ENCODE data around the gene TNRC6A. TPM values are rescaled to one million over a fixed set of nuclear protein-coding genes. Genes with fewer than 3 reads are reported as not detected.

Gene TNRC6A
- total RNA-seq (ENCODE audit: low replicate concordance): 23.1 and 38.6 TPM in 2 replicates

DNA sequence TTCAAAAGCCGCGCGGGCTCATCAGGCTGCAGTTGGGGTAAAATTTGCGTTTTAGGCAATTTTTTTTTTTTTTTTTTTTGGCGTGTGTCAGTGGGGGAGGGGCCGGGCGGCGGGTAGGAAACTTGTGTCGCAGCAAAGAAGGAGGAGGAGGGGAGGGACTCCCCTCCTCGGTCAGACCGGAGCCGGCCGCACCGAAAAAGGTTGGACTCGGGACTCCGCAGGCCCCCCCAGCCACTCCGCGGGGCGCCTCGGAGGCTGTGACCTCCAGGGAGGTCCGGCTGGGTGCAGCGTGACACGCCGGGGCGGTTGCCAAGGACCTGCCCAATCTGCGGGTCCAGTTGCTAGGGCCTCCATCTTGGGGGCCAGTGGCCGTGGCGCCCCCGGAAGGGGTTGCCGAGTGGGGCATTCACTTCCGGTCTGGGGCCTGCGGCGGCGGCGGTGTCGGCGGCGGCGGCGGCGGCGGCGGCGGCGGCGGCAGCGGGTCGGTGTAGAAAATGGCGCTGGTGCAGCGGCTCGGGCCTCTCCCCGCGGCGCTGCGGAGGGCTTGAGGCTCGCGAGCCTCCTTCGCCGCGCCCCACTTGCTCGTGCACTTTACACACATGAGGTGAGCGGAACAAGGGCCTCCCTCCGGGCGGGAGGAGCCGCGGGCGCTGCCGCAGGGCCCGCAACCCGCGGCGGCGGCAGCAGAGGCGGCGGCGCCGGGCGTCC is at the start of gene TNRC6A:
TSS of gene TNRC6A (plus strand) at position 409 of the 708 bp plus-strand sequence. CDS start at position 600, 191 bp downstream.

DNA sequence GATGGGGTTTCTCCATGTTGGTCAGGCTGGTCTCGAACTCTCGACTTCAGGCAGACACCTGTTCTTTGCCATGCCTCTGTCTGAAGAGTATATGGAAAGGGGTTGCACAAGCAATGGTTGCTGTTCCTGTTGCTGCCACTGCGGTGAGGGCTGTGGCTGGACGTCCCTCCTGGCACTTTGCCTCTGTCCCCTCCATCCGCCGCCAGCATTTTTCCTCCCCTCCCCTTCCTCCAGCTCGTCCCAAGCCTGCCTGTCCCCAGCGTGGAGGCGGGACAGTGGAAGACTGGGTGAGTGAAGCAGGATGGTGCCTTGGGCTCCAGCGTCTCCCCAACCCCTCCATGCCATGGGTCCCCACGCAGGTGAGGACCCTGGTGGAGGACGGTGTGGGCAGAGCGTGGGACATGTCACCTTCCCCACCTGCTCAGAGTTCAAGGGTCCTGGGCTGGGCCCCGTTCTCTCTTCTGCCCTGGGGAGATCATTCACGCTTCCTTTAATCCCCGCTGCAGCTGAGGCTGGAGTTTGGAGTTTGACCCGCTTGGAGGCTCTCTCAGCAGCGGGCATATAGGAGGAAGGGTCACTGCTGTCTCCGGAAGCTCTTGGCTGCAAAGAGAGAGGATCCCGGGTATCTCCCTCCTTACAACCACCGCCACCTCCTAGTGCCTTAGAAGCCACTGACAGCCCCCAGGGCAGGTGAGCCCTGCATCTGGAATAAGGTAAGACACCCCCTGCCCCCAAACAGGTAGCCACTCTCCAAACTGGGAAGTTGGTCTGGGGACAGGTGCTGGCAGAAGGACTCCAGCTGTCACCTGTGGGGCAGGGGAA is 116.5 kb downstream of the TNRC6A start, which contains the start of gene SLC5A11:
TSS of gene SLC5A11 (plus strand) at position 238 of the 822 bp plus-strand sequence. CDS start 12,681 bp downstream, outside the sequence.

Other genes starting within 250 kb of the TNRC6A start
- 5.6 and 9.2 TPM in 2 replicates for gene RBBP6, start 190.1 kb upstream of the TNRC6A start, total RNA-seq (ENCODE audit: low replicate concordance)
- gene SLC5A11, start 116.3 kb downstream of the TNRC6A start, total RNA-seq (ENCODE audit: low replicate concordance): not detected in 2 replicates

All from smooth muscle cell of the coronary artery (primary cell).